Stimulated activated naive CD4-positive, alpha-beta T cell treated with Interleukin-2 at 50 U/mL for 16 hours (primary cell): ENCODE results near the gene LMNTD1.
"Not testable (repeated sequence)": the region's sequence is repeated elsewhere in the genome, so short reads cannot be mapped to it uniquely, and the experiment has no call there.

Source experiments
- DNase-seq: peaks from one replicate; lab custom pipeline; 2025; lab: John Stamatoyannopoulos, UW

Gene LMNTD1

GRCh38 chr12:25553098-25553497 is at the start of gene LMNTD1:
LMNTD1 (minus strand) TSS chr12:25553283; CDS start chr12:25552959, 324 bp downstream.
- no peak for DNase-seq

- DNase-seq = no peak
These were observed 45.9 kb upstream of the LMNTD1 start for GRCh38 chr12:25598956-25599355.

- not testable (repeated sequence) for DNase-seq
These were observed 42.4 kb upstream of the LMNTD1 start for GRCh38 chr12:25595496-25595895.

GRCh38 chr12:25594376-25594775 is 41.3 kb upstream of the LMNTD1 start:
- no peak for DNase-seq

- no peak for DNase-seq
These were observed 39.8 kb upstream of the LMNTD1 start for GRCh38 chr12:25592725-25593495.

- DNase-seq = no peak
These were observed 38.1 kb upstream of the LMNTD1 start for GRCh38 chr12:25591144-25591543.

GRCh38 chr12:25590011-25590721 is 37.1 kb upstream of the LMNTD1 start:
- DNase-seq = no peak

GRCh38 chr12:25587346-25587745 is 34.3 kb upstream of the LMNTD1 start:
- DNase-seq = no peak

- DNase-seq = no peak
These were observed 32.6 kb upstream of the LMNTD1 start for GRCh38 chr12:25585662-25586061.

- DNase-seq = no peak
These were observed 32.0 kb upstream of the LMNTD1 start for GRCh38 chr12:25585021-25585523.

- DNase-seq = no peak
These were observed 31.5 kb upstream of the LMNTD1 start for GRCh38 chr12:25584596-25584995.

GRCh38 chr12:25583545-25583944 is 30.5 kb upstream of the LMNTD1 start:
- no peak for DNase-seq

- no peak for DNase-seq
These were observed 28.0 kb upstream of the LMNTD1 start for GRCh38 chr12:25581067-25581466.

GRCh38 chr12:25578411-25579143 is 25.5 kb upstream of the LMNTD1 start:
- no peak for DNase-seq

- DNase-seq = no peak
These were observed 21.7 kb upstream of the LMNTD1 start for GRCh38 chr12:25574761-25575160.

GRCh38 chr12:25573346-25573745 is 20.3 kb upstream of the LMNTD1 start:
- DNase-seq = no peak

GRCh38 chr12:25570418-25570817 is 17.3 kb upstream of the LMNTD1 start:
- no peak for DNase-seq

GRCh38 chr12:25566202-25566949 is 13.3 kb upstream of the LMNTD1 start:
- no peak for DNase-seq

GRCh38 chr12:25558586-25558985 is 5.5 kb upstream of the LMNTD1 start:
- DNase-seq = no peak

GRCh38 chr12:25557830-25558436 is 4.8 kb upstream of the LMNTD1 start:
- no peak for DNase-seq

GRCh38 chr12:25556153-25556552 is 3.1 kb upstream of the LMNTD1 start:
- DNase-seq = no peak
